K562 (cell line): ENCODE results near the gene BTAF1. TPM values are rescaled to one million over a fixed set of nuclear protein-coding genes. Genes with fewer than 3 reads are reported as not detected.

ENCODE experiments used
- ATAC-seq: fragments of 200-7000 bp; cut with Tn5 transposase; 3 replicates; pipeline ENCODE4 v1.9.1; 2020; ENCODE audit warnings: moderate library complexity
- BruUV-seq: library from RNA; stranded (reverse); fragments of 400-500 nt; replicated peaks from 2 replicates; lab custom pipeline; 2021; lab: Mats Ljungman, UMichigan
- CTCF ChIA-PET: fragments of 300-600 bp; formaldehyde crosslinking; extraction: SDS; loops from one replicate; lab custom pipeline; 2021; ENCODE audit warnings: low intra/inter-chr PET ratio; lab: Yijun Ruan, JAX
- POLR2A ChIA-PET: fragments of 300-600, 350-650 bp; sonication (Branson Sonifier 250); formaldehyde crosslinking; extraction: SDS; loops from one replicate; lab custom pipeline; 2021; ENCODE audit warnings: antibody characterized with exemption, inconsistent platforms; lab: Yijun Ruan, JAX
- DNase-seq, 4 experiments: peaks; one replicate each; pipeline versions ENCODE4 v3.0.0 to v3.0.0-alpha.2; 2011 to 2018; ENCODE audit warnings: low spot score in 3 of 4, mixed read lengths in 3 of 4; ENCODE audit errors: extremely low read depth in 1 of 4
- FAIRE-seq: peaks from 2 replicates; lab custom pipeline; 2011; peaks lifted over from hg19 to GRCh38; lab: Jason Lieb, UNC
- H2AFZ ChIP-seq: 2 replicates; pipeline ENCODE4 v1.6.0; 2011; ENCODE audit warnings: low read depth, low read length, control low read depth, inconsistent platforms
- H3K27ac ChIP-seq: fragments of 200-600 bp; 3 replicates; pipeline ENCODE4 v1.8.0; 2011; ENCODE audit warnings: low read depth, mild to moderate bottlenecking, control low read depth, inconsistent platforms, low read length, moderate library complexity, mixed read lengths; ENCODE audit errors: extremely low read depth
- H3K27me3 ChIP-seq, 2 experiments: fragments of 300-600 bp in 1 of 2; 2 replicates in 1 of 2; 3 replicates in 1 of 2; pipeline versions ENCODE4 v1.6.0 to v1.8.0; 2011; ENCODE audit warnings: inconsistent platforms in 2 of 2, low read length in 2 of 2, mild to moderate bottlenecking in 1 of 2, mixed read lengths in 1 of 2, moderate library complexity in 1 of 2; ENCODE audit not compliant: control insufficient read depth in 2 of 2, insufficient read depth in 2 of 2
- H3K36me3 ChIP-seq: fragments of 300-600 bp; 3 replicates; pipeline ENCODE4 v1.8.0; 2011; ENCODE audit warnings: mild to moderate bottlenecking, low read length, inconsistent platforms; ENCODE audit not compliant: control insufficient read depth, insufficient read depth
- H3K4me1 ChIP-seq, 2 experiments: fragments of 200-600 bp in 1 of 2; replicated peaks in 1 of 2; 2 replicates in 1 of 2; 3 replicates in 1 of 2; pipeline versions ENCODE4 v1.5.1 to v1.8.0; 2011; ENCODE audit warnings: inconsistent platforms in 2 of 2, low read length in 2 of 2, mild to moderate bottlenecking in 1 of 2, mixed read lengths in 1 of 2, moderate library complexity in 1 of 2; ENCODE audit not compliant: control insufficient read depth in 2 of 2, insufficient read depth in 2 of 2
- H3K4me2 ChIP-seq: 2 replicates; pipeline ENCODE4 v1.6.1; 2011; ENCODE audit warnings: low read length, control low read depth, inconsistent platforms, mixed read lengths; ENCODE audit not compliant: insufficient read depth
- H3K4me3 ChIP-seq: fragments of 200-600 bp; sonication (generic), shearing (Covaris generic); 2 replicates; pipeline ENCODE4 v1.5.1; 2016; ENCODE audit warnings: control low read depth, inconsistent platforms
- H3K79me2 ChIP-seq: fragments of 200-600 bp; 3 replicates; pipeline ENCODE4 v1.8.0; 2011; ENCODE audit warnings: low read length, inconsistent platforms; ENCODE audit not compliant: control insufficient read depth, insufficient read depth
- H3K9ac ChIP-seq, 2 experiments: 2 replicates each; pipeline versions ENCODE4 v1.6.0 to v1.6.1; 2011; ENCODE audit warnings: low read depth in 2 of 2, low read length in 2 of 2, control low read depth in 1 of 2, inconsistent platforms in 1 of 2, mild to moderate bottlenecking in 1 of 2, mixed read lengths in 1 of 2; ENCODE audit not compliant: insufficient read depth in 1 of 2
- H3K9me1 ChIP-seq: one replicate; pipeline ENCODE4 v1.6.0; 2011; ENCODE audit warnings: inconsistent platforms, mild to moderate bottlenecking, low read length, moderate library complexity; ENCODE audit not compliant: control insufficient read depth, insufficient read depth
- H3K9me3 ChIP-seq: replicated peaks from 2 replicates; pipeline ENCODE4 v1.5.1; 2011; ENCODE audit warnings: low read depth, low read length, inconsistent platforms; ENCODE audit not compliant: control insufficient read depth, insufficient read depth
- H4K20me1 ChIP-seq: replicated peaks from 2 replicates; pipeline ENCODE4 v1.6.1; 2011; ENCODE audit warnings: low read length, inconsistent platforms, mixed read lengths; ENCODE audit not compliant: control insufficient read depth, insufficient read depth
- CREB1 ChIP-seq, 2 experiments: sonication (generic) in 1 of 2; formaldehyde crosslinking in 1 of 2; IDR thresholded peaks; 2 replicates each; pipeline versions ENCODE4 v1.6.1 to v1.8.0; 2012 to 2022; ENCODE audit warnings: inconsistent platforms in 1 of 2, mild to moderate bottlenecking in 1 of 2, missing genetic modification reagents in 1 of 2, moderate library complexity in 1 of 2
- CREBBP ChIP-seq: IDR thresholded peaks from one replicate; pipeline ENCODE4 v1.6.1; 2012; ENCODE audit warnings: low read depth, mild to moderate bottlenecking, control low read depth, inconsistent platforms, low read length
- HEY1 ChIP-seq: fragments of 250-450 bp; sonication (Bioruptor Pico); IDR thresholded peaks from 2 replicates; pipeline ENCODE4 v1.5.0; 2020; ENCODE audit warnings: mild to moderate bottlenecking, moderate library complexity, borderline replicate concordance
- SMARCA4 ChIP-seq: fragments of 450-650 bp; IDR thresholded peaks from 2 replicates; pipeline ENCODE4 v1.6.1; 2016
- STAT6 ChIP-seq: sonication (generic); formaldehyde crosslinking; IDR thresholded peaks from 2 replicates; pipeline ENCODE4 v1.8.1; 2023; ENCODE audit warnings: mild to moderate bottlenecking, missing genetic modification reagents
- ZNF239 ChIP-seq: fragments of 250-450 bp; sonication (Bioruptor Pico); IDR thresholded peaks from 2 replicates; pipeline ENCODE4 v1.4.0; 2020; ENCODE audit warnings: mild to moderate bottlenecking
- ZNF354B ChIP-seq: fragments of 250-450 bp; sonication (Bioruptor Pico); IDR thresholded peaks from 2 replicates; pipeline ENCODE4 v1.4.0; 2020
- ZNF589 ChIP-seq: fragments of 200-800 bp; sonication (Bioruptor generic); IDR thresholded peaks from 2 replicates; pipeline ENCODE4 v1.6.1; 2016; ENCODE audit warnings: low read depth, missing genetic modification characterization, missing compliant biosample characterization
- ZNF609 ChIP-seq: sonication (generic); formaldehyde crosslinking; IDR thresholded peaks from 2 replicates; pipeline ENCODE4 v1.8.1; 2023; ENCODE audit warnings: missing genetic modification reagents, mild to moderate bottlenecking, borderline replicate concordance
- WGBS: fragments of 100-300 bp; shearing (Covaris generic); methylation state at CpG from one replicate; pipeline ENCODE4 v1.1.6; 2016; ENCODE audit warnings: low coverage, mixed read lengths; ENCODE audit not compliant: insufficient coverage; ENCODE audit errors: missing lambda C conversion rate; 5-methylcytosine and 5-hydroxymethylcytosine counted together
- in situ Hi-C: fragments of 300-500 bp; cut with MboI; formaldehyde crosslinking; loops from 4 replicates; pipeline ENCODE4 v1.15.0; 2018; ENCODE audit warnings: inconsistent platforms, mixed read lengths
- intact Hi-C: fragments of 100-400 bp; cut with micrococcal nuclease; formaldehyde crosslinking; loops from 2 replicates; pipeline ENCODE4 v1.14.2; 2022
- polyA plus RNA-seq, 8 experiments: library from polyadenylated mRNA; depleted of rRNA in 4 of 8; stranded (reverse) in 5 of 8; unstranded in 3 of 8; fragments of >200 nt; fragmentation: Nextera tagmentation in 2 of 8; fragmentation: Illumina TruSeq in 1 of 8; extraction: Ambion mirVana in 2 of 8; extraction: Trizol in 1 of 8; gene quantifications; 2 replicates each; pipeline versions ENCODE4 v1.2.1 to v1.2.3, GENCODE V29; 2011 to 2014; ENCODE audit warnings: inconsistent platforms in 1 of 8, missing spikeins in 1 of 8
- total RNA-seq, 7 experiments: library from RNA; depleted of rRNA in 6 of 7; stranded (reverse); fragments of >200 nt in 6 of 7; fragmentation: Illumina TruSeq in 2 of 7; extraction: Trizol in 2 of 7; gene quantifications; 2 replicates each; pipeline versions ENCODE4 v1.2.1 to v1.2.3, GENCODE V29; 2011 to 2021; ENCODE audit warnings: low replicate concordance in 1 of 7

The BTAF1 gene
- total and polyA plus RNA-seq, 9 of the 15 experiments (the other 6 are each of a cell fraction or from before 2014, with no cell fraction given) = 6.6 to 70.7 (median 30.5) TPM

- Histone ChIP-seq H3K36me3 (peaks cover 64% of the 10 kb centered on the region; the same call in 2 of the 3 replicates), H3K4me2 (no peak overlapping the region), H3K27ac (no peak overlapping the region), H3K9ac (no peak overlapping the region), H3K4me3 (no peak overlapping the region), H3K9me1 (no peaks in the 10 kb centered on the region), H3K27me3 (no peaks in the 10 kb centered on the region), H2AFZ (no peak overlapping the region), H3K9me3 (no peaks in the 10 kb centered on the region), H3K79me2 (no peaks in the 10 kb centered on the region), H3K4me1 (no peaks in the 10 kb centered on the region), H4K20me1 (no peaks in the 10 kb centered on the region)
- WGBS = 91% methylated on average over 4 of the region's 4 CpGs
- ATAC-seq (no peak), FAIRE-seq (no peak), DNase-seq (no peak)
- intact Hi-C loops = no loop called here
- POLR2A ChIA-PET = interaction anchor here (0.7 kb wide), 1 partner anchor 9 kb away, joined by 3 read pairs; no protein-coding TSS in a partner anchor
- CTCF ChIA-PET = no interaction called here
- TF ChIP-seq ZNF589 (CRISPR knock-in tag) = no peak
- TF ChIP-seq CREBBP = no peak
- no peak for TF ChIP-seq SMARCA4
- no peak for TF ChIP-seq HEY1 (CRISPR knock-in tag)
- no peak for TF ChIP-seq CREB1 (IDR thresholded peaks at IDR 0.05)
- TF ChIP-seq CREB1 (CRISPR knock-in tag; IDR thresholded peaks at IDR 0.05) = no peak
- TF ChIP-seq ZNF239 = no peak
- no peak for TF ChIP-seq ZNF609 (CRISPR knock-in tag)
- TF ChIP-seq STAT6 (CRISPR knock-in tag) = no peak
- TF ChIP-seq ZNF354B (CRISPR knock-in tag) = no peak
- in situ Hi-C loops = no loop called here
- no TSS peak for BruUV-seq
Measured at GRCh38 chr10:91969297-91969696, 45.7 kb downstream of the BTAF1 start.
